GM18511 (cell line): ENCODE results near the gene HS6ST3.
A peak's percentile ranks its signal among the peaks of the same experiment; 100 is the strongest.
"Not testable (repeated sequence)": the region's sequence is repeated elsewhere in the genome, so short reads cannot be mapped to it uniquely, and the experiment has no call there.

Experiments used
- ATAC-seq: cut with Tn5 transposase; IDR thresholded peaks from one replicate; pipeline ENCODE4 v1.9.1; 2021; ENCODE audit warnings: mild to moderate bottlenecking, moderate library complexity; ENCODE audit not compliant: unreplicated experiment

The HS6ST3 gene

DNA sequence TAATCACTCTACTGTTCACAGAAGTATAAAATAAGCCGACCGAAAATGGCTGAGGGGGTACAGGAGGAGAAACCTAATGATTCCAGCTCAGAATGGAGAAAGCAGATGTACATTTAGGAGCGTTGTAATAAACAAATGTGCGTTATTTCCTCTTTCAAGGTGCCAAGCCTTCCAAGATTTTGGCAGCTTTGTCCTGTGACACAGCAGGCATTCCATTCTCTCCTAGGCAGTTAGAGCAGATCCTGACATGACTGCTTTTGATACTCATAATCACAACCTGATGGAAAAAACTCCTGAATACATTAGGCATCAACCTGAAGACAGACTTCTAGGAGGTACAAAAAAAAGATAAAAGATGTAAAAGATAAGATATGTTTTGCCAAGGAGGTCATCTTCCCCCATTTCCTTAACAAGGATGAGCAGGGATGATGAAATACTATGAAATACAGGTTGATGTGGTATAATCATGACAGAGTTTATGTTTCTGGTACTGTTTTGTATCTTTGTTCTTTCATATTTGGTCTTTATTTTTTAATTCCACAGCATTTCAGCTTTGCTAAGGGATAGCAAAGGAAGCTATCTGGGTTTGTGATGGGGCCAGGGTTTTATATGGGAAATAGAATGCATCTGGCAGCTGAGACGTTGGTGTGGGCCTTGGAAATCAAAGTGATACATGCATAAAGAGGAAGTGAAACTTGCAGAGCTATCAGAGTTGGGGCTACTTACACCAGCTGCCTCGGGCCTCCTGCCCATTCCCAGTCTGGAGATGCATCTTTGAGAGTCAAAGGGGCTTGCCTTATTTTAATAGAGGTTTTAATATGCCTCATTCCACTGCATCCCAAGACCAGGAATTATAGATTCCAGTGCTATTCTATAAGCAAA is 681.8 kb downstream of the HS6ST3 start:
- ATAC-seq, result peak; percentile 99

DNA sequence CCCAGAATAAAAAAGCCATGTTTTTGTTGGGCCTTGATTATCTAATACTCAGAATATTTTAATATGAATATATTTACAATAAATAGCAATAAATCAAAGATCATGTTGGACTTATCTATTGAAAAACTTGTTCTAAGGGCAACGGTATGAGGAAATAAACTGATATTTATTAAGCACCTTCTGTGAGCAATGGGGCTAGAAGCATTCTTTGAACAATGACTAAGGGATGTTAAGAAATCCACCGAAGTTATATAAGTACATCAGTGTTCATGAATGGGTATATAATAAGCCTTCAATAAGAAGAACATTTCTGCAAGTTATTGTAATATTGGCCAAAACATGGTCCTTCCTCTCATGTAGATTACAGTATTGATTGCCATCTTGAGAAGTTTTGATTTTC is 682.5 kb downstream of the HS6ST3 start:
- ATAC-seq, result no peak

DNA sequence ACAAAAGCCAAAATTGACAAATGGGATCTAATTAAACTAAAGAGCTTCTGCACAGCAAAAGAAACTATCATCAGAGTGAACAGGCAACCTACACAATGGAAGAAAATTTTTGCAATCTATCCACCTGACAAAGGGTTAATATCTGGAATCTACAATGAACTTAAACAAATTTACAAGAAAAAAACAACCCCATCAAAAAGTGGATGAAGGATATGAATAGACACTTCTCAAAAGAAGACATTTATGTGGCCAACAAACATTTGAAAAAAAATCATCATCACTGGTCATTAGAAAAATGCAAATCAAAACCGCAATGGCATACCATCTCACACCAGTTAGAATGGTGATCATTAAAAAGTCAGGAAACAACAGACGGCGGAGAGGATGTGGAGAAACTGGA is 688.4 kb downstream of the HS6ST3 start:
- not testable (repeated sequence) for ATAC-seq

DNA sequence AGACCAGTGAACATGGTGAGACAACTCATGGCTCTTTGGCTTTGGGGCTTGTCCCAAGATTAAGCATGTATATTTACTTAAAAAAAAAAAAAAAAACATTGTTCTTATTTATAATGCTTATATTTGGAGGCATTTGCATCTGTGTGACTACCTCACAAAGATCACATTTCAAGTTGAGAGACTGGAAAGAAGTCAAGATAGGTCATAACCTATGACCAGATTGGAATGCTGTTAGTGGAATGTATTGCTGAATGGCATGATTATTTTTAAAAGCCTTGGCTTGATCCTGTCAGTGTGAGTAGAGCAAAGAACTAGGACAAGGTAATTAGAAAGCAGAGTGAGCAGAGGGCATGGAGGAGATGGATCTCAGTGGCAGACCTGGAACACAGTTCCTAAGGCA is 689.8 kb downstream of the HS6ST3 start:
- ATAC-seq, result no peak

DNA sequence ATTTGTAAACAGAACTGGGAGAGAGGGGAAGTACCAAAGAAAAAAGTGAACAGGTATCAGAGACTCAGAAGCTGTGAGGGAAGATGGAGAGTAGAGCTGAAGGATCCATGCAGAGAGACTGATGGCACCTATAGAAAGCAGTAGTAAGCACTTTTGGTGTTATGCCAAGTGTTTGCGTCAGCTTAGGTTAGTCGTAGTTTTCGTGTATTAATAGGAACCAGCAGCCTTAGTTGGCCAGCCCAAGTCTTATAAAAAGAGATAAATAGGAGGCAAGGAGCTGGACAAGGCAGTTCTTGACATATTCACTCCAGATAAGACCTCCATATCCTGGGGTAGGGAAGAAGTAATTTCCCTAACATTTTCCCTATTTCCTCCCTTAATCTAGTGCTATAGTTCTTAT is 690.2 kb downstream of the HS6ST3 start:
- no peak for ATAC-seq

DNA sequence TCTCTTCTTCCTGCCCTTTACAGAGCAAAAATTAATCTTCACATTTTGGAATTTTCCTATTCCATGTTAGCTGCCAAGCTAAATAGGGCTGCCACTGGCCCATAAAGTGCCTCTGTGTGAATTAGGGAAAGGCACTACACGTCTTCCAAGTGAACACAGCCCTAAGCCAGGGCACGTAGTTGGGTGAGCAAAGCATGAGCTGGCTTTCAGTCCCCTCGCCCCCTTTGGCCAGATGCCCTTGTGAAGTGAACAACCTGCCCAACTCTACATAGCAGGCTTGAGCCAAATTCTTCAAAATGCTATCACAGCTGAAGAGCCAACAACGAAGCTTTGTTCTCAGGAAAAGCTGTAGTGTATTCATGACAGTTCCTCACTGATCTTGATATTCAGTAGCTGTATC is 691.2 kb downstream of the HS6ST3 start:
- ATAC-seq, result no peak

DNA sequence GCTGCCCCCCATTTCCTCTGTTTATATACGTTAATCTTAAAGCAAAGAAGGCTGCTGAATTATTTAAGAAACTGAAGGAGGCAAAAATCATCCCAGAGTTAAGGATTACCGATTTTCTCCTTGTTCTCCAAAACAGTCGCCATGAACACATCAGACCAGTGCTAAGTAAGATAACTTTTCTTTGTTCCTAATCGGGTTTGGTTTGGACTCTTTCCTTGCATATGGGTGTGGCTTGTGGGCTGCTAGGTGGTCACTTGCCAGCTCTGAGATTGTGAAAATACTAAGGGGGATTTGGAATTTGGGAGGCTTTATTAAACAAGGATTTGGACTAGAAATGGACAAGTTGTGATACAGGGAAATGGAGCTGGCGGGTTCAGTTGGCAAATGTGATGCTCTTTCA is 692.3 kb downstream of the HS6ST3 start:
- ATAC-seq, result no peak

DNA sequence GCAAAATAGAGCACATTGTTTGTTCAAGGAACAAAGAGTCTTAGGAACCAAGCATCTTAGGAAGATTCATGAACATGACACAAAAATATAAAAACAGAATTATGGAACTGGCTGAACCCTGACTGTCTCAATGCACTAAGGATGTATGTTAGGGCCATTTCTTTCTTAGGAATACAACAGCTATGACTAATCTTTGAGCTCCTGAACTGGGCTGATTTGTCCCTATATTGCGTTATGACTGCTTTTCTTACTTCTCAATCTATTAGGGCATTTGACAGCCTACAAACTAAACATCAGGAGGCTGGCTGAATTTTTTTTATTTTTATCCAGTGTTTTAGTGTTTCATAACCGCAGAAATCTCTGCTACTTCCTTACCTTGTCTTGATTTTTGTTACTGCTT is 693.1 kb downstream of the HS6ST3 start:
- ATAC-seq, result no peak

DNA sequence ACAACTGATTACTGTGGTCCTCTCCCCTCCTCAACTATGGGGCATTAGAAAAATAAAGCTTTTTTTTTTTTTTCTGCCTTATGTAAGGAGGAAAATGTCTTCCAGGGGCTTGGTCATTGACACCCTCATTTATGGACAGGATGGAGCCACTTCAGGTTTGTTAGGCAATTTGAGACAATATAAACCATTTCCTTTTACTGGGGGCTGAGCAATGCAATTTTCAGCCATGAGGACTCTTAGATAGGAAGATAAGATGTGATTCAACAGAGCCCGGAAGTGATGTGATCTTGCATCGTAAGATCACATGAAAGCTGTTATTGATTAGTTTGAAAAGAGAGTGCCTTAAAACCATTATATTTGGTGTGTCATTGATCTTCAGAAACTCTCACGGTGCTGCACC is 693.6 kb downstream of the HS6ST3 start:
- no peak for ATAC-seq

DNA sequence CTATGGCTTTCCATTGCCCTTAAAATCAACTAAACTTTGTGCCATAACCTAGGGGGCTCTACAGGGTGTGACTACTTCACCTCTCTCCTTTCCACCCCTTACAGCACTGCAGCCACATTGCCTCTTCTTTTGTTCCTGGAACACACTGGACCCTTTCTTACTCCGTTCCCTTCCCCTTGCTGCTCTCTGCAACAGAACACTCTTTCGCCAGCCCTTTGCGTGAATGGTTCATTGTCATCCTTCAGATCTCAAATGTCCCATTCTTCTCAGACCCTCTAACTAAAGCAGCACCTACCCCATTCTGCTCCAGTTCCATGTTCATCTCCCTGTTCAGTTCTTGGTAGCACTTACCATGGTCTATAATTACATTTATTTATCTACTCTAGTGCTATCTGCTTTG is 696.1 kb downstream of the HS6ST3 start:
- no peak for ATAC-seq

DNA sequence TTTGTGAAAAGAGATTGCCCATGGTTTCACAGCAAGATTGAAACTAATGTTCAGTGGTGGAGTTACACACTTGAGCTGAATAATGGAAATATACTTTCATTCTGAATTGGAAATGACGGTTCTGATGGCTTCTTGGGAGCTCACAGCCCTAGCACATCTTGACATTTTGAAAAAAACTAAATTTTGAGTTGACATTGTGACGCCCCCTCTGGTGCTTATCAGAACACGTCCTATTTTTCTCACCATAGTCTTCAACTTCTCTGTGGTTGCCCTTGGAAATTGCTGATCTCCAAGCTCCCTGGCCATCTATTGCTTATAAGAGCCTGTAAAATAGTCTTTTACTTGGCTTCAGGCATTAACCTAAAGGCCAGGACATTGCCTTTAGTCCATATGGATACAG is 702.3 kb downstream of the HS6ST3 start:
- ATAC-seq, result no peak

DNA sequence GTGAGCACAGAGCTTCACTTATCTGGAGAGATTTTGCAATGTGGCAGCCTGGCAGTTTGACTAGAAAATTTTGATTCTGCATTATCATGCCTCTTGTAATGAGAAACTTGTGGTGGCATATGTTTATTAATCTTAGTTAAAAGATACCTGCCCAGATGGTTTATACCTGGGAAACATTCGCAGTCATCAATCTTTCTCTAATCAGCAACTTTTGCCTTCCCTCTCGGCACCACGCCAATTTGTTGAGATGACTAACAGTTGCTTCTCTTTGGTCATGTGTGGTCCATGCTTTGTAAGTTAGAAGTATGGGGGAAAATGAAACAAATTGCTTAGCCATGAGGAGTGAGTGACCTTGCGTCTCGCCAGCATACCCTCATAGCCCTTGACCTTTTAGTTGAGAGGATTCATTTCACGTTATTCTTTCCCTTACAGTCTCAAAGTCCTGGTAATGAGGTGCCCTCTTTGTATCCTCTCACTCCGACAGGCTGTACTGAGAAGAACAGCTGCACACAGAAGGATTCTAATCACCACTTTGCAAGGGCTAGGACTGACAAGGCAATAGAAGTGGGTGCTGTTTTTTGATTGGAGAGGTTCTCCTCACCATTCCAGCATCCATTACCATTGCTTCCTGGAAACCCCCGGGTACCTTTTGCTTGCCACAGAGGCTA is 703.0 kb downstream of the HS6ST3 start:
- ATAC-seq, result no peak

DNA sequence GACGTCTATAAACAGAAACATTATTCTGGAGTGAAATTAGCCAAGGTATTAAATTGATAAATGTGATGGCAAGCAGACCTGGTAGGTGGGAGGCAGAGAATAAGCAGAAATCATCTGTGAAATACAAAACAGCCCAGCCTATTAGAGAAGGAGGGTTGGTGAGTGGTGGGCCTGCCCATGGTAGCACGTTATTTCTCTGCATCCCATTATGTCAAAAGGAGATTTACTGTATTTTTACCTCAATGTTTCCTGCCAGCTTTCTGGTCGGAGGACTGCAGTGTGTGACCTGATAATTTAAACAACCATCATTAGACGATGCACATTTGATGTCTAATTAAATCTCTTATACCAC is 703.5 kb downstream of the HS6ST3 start:
- ATAC-seq, result no peak

DNA sequence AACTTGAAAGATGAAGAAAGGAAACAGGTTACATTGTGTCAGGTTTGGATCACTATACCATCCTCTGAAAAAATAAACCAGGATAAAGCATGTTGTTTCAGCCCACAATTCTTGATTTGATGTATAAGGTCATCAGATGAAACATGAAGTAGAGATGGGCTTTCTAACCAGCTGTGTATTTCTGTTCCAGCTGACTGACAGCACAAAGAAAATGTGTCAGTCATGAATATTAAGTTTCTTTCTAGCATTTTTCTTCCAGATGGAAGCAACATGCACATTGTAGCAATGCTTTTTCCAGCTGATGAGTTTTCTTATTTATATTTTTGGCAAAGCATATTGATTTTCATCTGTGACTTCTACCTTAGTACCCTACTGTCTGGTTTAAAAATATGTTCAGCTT is 704.8 kb downstream of the HS6ST3 start:
- ATAC-seq, result no peak

DNA sequence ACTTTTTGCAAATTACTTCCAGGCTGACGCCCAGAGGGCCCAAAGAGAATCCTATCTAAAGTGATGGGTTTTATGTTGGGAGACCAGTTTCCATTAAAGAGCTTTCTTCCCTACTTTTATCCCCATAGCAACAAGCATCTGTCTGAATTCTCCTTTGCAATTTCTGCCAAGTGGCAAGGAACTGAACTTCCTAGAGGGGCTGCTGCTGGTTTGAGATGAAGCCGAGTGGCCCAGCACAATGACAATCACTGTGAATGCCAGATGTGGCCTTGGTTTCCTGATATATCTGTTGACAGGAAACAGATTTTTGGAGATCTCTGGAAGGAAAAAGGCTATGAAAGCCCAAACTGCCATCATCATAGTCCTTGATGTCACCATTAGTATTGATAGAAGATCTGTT is 705.8 kb downstream of the HS6ST3 start:
- no peak for ATAC-seq

DNA sequence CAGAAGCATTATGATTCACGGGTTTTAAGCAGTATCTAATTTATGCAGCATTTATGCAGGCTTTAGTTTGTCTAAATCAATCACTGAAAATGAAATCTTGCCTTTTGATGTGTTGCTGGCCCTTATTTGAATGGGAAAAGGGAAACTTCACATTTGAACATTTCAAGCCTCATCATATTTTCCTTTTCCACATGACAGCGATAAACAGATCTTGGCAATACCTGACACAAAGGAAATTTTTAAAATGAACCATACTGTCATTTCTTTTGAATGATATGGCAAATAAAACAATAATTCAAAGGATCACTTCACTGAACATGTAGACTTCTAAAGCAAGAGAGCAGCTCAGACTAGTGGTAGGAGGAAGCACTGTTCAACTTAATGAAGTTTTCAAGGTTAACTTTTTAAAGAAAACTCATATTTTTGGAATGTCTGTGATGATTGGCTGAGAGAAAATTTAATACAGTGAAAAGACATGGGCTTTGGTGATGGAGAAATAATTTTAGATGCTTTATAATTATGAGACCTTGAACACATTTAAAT is 706.3 kb downstream of the HS6ST3 start:
- ATAC-seq, result no peak

DNA sequence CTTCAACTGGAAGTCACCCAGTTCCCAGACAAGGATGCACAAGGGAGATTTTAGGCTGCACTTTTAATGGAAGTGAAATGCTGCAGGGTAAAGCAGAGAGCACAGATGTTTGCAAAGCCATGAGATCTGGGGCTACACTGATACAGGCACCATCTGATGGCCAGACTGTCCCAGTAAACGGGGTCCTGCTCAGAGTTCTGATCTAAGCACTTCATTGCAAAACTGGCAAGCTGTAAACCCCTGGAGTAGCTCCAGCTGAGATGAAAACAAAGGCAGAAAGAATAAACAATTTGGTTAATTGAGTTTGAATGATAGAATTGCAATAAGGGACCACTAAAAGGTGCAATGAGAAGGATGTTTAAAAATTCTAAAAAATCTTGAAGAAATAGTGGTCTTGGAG is 707.2 kb downstream of the HS6ST3 start:
- ATAC-seq, result no peak

DNA sequence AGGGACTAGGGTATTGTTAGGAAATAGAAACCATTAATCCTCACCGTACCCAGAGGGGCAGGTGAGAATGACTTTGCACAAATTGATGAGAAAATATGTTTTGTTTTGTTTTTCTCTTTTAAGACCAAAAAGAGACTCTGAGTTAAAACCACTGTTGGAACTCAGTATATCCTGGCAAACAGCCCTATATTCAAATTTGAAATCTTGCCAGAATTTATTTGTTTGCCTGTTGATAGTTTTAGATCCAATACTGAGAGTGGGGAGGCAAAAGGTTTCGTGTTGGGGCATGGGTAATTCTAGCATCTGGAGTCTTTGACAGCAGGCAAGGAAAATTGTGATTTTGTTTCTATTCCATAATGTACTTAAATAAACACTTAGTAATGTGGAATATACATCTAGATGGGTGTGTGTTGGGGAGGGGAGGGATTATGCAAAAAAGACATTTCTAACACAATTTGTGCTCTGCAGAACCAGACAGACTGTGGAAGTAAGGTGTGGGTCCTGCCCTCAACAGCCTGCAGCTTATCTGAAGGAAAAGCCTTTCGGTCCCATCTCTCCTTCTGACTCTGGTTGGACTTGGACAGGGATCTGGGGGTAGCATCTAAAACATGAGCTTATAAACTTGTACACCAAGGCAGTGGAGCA is 713.7 kb downstream of the HS6ST3 start:
- no peak for ATAC-seq

DNA sequence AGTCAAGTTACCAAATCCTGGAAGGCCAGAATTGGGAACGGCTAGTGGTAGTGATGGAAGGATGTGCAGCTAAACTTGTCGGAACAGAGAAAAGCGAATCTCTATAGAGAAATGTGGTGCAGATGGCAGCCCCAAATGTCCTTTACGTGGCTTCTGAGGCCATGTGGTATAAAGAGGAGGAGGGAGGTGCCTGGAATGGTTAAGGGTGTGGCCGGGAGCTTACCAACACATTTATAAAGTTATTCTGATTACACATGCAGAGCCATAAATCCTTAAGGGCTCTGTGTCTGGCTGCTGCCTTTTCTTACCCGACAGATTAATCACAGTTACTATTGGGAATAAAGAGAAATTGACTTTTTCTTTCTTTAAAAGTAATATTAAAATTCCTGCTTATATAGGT is 714.3 kb downstream of the HS6ST3 start:
- no peak for ATAC-seq

DNA sequence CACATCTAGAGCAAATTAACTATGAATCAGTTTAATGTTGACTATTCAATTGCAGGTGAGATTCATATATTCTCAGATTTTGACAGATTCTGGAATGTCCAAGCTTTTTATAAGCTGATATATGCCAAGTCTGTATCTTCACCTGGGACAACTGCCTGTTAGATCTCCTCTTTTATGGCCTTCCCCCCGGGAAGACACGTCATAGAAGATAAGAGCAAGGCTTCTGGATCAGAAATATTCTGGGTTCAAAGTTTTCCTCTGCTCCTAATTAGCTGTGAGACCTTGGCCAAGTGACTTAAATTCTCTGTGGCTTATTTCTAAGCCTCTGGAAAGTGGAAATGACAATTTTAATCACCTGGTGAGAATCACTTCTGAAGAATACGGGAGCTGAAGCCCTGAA is 716.8 kb downstream of the HS6ST3 start:
- ATAC-seq, result no peak

DNA sequence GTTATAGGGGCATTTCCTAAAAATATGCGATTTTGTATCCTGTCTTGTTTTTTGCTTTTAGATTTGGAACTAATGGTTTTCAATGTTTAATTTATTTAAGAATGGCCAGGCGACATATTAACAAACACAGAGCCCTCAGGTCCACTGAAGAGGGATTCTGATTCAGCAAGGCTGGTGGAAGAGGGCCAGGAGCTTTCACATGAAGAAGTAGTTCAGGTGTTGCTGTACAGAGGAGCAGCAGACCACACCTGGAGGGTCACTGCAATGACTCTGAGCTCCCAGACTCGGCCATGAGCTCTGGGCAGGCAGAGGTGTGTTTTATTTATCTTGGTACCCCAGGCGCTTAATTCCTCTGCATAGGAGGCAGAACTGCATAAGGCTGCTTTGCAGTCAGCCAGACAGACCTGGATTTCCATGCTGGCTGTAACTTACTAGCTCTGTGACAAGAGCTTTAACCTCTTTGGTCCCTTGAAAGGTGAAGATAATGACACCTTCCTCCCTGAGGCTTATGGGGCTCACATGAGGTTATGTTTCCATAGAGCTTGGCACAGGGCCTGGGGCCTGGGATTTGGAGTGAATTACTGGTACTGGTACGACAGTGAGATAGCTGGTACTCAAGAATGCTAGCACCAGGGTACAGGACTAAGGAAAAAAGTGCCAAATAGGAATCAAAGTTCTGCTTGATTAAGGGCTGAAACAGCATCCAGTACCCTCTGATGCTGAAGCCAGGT is 719.6 kb downstream of the HS6ST3 start:
- ATAC-seq, result no peak
